ENCODE measurements around the gene TMC8.
A peak's percentile ranks its signal among the peaks of the same experiment; 100 is the strongest.

TMC8 gene

GRCh38 chr17:78180083-78180482 lies 49.5 kb downstream of the TMC8 start:
- no peak for DNase-seq (ENCODE audit: low read depth in 2 of 2)

- DNase-seq (ENCODE audit: low read depth in 2 of 2), result no peak
Observed at GRCh38 chr17:78180508-78180907, 49.9 kb downstream of the TMC8 start.

GRCh38 chr17:78182504-78182903 lies 51.9 kb downstream of the TMC8 start:
- DNase-seq (ENCODE audit: low read depth in 2 of 2), result no peak

GRCh38 chr17:78183916-78184315 lies 53.3 kb downstream of the TMC8 start:
- no peak for DNase-seq (ENCODE audit: low read depth in 2 of 2)

- DNase-seq (ENCODE audit: low read depth in 2 of 2), result no peak
Observed at GRCh38 chr17:78184351-78184750, 53.8 kb downstream of the TMC8 start.

- no peak for DNase-seq (ENCODE audit: low read depth in 2 of 2)
Observed at GRCh38 chr17:78184868-78185267, 54.3 kb downstream of the TMC8 start.

- DNase-seq (ENCODE audit: low read depth in 2 of 2), result no peak
Observed at GRCh38 chr17:78185981-78186691, 55.6 kb downstream of the TMC8 start.

GRCh38 chr17:78186692-78187595 lies 56.4 kb downstream of the TMC8 start, which contains the start of the genes AFMID and TK1:
Gene AFMID (plus strand): TSS chr17:78187362. CDS start chr17:78187371, 9 bp downstream.
Gene TK1 (minus strand): TSS chr17:78187052. CDS start chr17:78186994, 58 bp downstream.
- peak; percentile 54 to 77 for DNase-seq (ENCODE audit: low read depth in 2 of 2)
